NCI-H774 (cell line): Measurements from ENCODE around the gene MOB2.
A peak's percentile ranks its signal among the peaks of the same experiment; 100 is the strongest.
"Not testable (repeated sequence)": the region's sequence is repeated elsewhere in the genome, so short reads cannot be mapped to it uniquely, and the experiment has no call there.

Experiments
- DNase-seq: peaks from one replicate; lab custom pipeline; 2025; lab: John Stamatoyannopoulos, UW

The MOB2 gene

DNA sequence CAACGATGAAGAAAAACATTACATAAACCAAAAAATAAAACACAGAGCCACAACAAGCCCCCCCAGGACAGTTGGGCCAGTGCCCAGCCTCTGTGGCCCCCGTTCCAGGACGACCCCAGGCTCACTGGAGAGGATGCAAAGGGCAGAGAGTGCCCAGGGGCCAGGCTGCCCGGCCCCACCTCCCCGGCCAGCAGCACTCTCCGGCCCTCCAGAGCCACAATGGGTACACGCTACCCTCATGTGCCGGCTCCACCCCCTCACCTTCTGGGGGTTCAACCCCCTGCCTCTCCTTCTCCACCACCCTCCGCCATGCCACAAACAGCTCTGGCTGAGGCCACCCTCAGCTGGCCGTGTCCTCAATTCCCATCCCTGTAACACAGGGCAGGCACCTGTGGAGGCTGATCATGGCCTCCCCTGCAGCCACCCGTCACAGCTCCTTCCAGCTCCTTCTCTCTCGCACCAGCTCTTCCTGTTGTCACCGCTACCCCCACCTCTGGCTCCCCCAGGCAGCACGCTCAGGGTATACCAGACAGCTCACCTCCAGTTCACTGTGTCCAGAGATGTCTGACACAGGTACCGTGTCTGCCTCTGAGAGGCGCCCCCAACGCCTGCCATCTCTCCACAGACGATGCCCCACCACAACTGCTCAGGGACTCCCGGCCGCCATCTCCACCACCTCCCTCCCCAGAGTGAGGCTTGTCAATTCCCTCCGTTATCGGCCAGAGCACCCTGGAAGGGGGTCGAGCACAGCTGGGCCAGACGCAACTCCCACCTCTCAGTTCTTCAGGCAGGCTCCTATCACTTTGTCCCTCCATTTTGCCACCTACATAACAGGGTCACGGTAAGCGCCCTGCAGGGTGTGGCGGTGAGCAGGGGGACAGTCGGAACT lies 30.8 kb upstream of the MOB2 start:
- no peak for DNase-seq

DNA sequence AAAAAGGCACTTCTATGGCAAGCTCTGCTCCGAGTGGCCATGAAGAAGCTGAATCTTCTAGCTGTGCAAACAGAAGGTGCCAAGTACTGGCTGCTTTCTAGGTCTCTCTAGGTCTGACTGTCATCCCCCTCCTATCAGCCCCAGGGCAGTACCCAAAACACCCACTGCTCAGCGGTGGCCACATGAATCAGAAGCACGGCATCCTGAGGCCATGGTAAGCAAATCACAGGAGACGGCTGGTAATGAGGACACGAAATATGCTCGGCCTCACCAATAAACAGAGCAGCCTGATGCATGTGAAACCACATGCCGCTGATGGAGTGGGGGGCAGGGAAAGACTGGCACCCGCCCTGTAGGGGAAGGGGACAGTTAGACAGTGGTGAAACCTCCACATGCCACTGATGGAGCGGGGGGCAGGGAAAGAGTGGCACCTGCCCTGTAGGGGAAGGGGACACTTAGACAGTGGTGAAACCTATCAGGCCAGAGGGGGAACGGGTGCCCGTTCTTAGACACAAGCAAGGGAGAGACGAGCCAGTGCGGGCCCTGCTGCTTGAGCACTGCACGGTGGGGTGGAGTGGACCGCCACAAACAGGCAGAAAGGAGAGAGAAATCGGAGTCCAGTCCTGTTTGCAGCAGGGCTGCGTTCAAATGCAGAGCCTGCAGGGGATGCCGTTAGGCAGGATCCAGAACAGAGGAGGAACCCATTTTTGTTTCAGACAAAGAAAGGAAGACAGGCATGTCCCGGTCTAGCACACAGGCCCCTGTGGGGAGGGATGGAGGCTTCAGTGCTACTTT lies 29.9 kb upstream of the MOB2 start:
- DNase-seq, result no peak

DNA sequence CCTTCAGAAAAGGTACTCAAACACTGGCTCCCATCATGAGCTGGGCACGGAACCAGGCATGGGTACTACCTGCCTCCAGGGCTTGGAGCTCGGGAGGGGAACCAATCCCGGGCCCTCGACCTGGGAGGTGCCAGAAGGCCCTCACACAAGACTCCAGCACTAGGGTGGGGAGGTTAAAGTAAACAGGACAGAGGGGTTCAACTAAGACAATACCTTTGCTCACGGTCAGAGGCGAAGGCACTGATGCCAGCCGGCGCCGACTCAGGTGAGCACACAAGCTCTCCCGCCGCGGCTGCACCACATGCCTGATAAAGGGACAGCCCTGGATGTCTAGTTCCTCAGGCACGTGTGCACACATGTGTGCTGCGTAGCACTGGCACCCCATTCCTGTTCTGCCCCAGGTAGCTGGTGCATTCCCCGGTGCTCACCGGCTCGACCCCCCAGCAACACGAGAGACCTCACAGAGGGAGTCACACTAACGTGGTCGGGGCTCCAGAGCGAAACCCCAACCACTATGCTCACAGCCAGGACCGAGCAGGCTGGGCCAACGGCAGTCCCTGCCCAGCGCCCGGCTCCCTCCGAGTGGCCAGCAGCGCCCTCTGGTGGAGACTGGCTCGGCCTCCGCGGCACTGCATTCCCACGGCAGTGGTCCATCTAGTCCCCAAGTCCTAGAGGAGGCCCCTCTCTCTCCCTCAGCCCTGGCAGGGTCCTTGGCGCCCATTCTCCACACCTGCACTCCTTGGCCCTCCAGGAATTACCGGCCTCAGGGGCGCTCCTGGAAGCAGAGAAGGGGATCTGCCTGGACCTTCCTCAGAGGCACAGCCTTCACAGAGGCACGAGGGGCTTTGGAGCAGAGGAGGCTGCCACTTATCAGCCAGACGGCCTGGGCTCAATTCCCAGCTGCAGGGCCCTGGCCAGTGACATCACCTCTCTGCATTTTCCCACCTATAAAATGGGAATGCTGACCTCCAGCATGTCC lies 28.8 kb upstream of the MOB2 start:
- peak; percentile 36 for DNase-seq

DNA sequence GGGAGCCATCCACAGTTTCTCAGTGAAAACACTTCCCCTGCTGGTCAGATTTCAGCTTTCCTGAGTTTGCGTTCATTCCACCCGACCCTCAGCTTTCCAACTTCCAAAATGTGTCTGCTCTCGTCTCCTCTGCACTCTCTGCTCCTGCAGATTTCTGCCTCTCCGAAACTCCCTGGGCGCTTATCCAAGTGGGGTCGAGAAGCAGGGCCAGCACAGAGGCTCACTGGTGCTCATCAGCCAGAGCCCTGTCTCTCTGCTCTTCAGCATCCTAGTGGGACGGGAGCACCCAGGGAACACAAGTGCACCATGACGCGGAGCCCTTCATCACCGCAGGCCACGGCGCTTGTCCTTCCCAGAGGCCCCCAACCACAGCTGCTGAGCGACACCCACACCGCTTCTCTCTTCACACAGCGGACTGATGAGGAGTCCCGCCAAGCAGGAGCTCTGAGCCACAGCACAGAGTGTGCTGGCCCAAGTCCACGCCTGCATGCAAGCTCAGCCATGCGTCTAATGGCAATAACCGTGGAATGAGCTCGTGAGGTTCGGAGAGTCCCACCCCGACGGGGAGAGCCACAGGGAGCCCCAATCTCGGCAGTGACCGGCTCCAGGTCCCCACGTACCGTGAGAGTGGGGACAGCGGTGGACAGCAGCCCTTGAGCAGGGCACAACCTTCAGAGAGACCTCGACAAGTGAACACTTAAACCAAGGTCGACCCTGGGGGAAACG lies 27.9 kb upstream of the MOB2 start:
- DNase-seq, result no peak

DNA sequence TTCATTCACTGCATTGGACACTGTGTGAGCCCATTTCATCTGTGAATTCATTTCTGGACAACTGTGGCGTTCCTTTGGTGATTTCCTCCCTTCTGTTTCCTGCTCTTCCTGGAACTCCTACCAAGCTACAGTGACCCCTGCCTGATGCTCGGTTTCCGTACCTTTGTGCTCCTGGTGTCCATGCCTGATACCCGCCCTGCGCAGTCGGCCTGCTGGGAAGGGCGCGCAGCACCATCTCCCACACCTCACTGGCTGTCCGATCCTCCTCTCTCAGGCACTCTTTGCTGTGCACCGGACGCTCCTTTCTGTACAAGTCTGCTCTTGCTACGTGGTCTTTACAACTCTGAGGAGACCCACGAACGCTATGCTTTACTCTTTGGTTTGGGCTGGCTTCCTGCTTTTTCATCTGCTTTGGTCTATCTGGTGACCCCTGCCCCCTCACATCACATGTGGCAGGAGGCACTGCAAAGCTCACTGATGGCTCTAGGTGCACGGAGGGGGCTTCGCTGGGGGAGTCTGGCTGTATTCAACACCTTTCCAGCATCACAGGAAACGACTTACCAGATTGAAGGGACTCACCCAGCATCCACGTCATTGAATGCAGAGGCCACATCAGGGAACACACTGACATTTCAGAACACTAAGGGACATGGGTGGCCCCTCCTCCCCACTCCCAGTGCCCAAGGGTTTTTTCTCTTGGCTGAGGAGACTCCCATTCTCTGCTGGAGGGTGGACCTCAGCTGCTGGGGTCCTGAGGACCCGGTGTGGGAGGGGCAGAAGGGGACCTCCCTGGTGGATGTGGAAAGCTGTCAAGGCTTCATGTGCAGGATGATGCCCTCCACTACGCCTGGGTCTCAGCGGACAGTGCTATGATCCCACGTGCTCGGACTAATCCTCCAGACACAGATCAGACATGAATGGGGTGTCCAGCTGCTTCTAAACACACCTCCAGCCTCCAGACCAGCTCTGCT lies 27.0 kb upstream of the MOB2 start:
- no peak for DNase-seq

DNA sequence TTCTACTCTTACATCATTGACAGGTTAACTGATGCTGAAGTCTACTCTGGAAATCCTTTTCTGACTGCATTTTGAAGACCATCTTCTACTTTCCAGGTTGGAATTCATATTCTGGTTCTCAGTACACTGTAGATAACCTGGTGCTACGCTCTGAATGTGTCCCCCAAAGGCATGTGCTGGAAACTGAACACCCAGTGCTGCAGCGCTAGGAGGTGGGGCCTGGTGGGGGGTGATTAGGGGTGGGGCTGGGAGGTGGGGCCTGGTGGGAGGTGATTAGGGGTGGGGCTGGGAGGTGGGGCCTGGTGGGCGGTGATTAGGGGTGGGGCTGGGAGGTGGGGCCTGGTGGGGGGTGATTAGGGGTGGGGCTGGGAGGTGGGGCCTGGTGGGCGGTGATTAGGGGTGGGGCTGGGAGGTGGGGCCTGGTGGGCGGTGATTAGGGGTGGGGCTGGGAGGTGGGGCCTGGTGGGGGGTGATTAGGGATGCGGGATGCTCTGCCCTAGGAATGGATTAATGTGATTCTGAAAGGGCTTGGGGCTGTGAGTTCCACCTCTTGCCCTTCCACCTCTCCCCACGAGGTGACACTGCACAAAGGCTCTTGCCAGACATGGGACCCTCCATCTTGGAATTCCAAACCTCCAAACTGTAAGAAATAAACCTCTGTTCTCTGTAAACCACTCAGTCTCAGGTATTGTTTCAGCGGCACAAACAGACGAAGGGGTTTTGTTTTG lies 26.1 kb upstream of the MOB2 start:
- DNase-seq, result not testable (repeated sequence)

DNA sequence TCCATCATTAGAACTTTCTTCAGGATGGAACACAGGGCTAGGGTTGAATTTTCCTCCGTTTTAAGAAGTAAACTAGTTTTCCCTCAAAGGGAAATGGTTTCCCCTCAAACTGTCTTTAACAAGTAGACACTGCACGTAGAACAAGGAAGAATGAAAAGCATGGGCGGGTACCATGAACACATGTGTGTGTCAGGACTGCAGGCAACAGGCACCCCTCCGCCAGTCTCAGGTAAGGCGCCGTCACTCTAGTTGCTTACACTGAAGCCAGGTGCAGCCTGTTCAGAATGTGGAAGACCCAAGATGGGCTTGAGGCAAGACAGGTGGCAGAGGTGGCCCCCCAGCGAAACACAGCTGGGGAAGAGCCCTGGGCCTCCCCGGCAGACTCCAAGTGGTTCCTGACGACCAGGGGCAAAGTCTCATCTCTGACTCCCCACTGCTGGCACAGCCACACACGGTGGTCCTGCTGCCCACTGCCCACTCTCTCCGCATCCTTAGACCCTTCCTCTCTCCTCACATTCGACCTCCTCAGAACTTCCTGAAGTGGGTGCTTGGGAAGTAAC lies 25.4 kb upstream of the MOB2 start:
- no peak for DNase-seq

DNA sequence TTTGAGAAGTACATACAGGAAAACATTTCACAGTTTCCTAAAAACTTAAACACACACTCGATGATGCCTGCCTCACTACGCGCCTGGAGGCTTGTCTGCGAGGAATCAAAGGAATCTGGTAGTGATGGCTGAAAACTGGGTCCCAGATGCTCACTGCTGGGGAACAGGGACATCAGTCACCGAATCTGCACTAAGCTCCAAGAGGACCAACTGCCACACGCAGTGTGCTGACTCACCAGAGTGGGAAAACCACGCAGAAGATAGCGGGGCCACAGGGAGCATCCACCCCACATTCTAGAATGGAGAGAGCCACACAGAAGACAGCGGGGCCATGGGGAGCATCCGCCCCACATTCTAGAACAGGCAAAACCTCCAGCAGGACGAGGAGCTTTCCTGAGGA lies 24.3 kb upstream of the MOB2 start:
- DNase-seq, result no peak

DNA sequence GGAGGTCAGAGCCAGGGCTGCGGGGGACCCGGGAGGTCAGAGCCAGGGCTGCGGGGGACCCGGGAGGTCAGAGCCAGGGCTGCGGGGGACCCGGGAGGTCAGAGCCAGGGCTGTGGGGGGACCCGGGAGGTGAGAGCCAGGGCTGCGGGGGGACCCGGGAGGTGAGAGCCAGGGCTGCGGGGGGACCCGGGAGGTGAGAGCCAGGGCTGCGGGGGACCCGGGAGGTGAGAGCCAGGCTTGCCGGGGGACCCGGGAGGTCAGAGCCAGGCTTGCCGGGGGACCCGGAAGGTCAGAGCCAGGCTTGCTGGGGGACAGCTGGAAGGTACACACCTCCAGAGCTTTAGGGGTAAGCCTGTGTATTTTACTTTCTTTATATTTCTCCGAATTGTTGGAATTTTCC lies 23.8 kb upstream of the MOB2 start:
- DNase-seq, result not testable (repeated sequence)

DNA sequence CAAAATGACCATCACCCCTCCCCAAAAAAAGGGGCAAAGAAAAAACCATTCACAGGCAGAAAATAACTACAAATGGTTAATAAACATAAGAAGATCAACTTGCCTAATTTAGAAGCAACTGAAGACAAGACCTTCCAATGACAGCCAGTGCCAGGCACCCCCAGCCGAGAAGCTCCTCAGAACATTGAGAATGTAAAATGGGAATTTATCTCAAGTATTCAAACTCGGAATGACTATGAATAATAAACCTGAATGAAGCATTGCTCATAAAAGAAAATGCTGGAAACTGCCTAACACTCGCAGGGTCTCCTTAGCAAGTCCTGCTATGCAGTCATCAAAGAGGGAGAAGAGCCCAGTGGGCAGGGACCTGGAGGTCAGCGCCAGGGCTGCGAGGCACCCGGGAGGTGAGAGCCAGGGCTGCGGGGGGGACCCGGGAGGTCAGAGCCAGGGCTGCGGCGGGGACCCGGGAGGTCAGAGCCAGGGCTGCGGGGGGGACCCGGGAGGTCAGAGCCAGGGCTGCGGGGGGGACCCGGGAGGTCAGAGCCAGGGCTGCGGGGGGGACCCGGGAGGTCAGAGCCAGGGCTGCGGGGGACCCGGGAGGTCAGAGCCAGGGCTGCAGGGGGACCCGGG lies 23.2 kb upstream of the MOB2 start:
- DNase-seq, result no peak

DNA sequence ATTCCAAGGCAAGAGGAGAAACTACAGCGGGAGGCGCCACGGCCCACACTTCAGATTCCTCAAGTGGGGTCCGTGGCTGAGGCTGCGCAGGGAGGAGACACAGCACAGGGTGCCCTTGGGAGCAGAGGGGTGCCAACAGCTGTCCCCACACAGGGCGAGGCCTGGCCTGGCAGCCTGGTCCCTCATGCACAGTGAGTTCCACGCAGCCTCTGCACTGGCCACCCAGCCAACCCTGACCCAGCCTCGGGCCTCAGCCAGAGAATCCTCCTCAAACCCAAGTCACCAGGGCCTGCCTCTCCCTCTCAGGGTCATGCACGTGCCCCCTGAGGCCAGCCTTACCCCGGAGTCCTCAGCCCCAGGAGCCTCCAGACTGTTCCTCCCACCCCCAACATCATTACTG lies 22.4 kb upstream of the MOB2 start:
- DNase-seq, result no peak

DNA sequence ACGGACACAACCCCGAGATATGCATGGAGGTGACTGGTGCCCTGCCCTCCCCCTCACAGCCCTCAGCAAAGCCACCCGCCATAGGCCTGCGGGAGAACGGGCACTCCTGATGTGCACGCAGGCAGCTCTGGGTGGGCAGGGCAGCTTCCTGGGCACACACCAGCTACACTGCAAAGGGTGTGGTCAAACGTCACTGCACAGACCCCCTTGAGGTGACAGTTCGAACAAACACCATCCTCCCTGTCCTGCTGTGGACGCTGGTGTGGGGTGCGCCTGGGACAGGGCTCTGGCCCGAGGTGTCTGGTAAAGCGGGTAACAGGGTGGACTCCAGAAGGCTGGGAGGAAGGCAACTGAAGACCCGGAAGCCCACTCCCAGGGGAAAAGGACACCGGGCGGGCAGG lies 21.9 kb upstream of the MOB2 start:
- no peak for DNase-seq

DNA sequence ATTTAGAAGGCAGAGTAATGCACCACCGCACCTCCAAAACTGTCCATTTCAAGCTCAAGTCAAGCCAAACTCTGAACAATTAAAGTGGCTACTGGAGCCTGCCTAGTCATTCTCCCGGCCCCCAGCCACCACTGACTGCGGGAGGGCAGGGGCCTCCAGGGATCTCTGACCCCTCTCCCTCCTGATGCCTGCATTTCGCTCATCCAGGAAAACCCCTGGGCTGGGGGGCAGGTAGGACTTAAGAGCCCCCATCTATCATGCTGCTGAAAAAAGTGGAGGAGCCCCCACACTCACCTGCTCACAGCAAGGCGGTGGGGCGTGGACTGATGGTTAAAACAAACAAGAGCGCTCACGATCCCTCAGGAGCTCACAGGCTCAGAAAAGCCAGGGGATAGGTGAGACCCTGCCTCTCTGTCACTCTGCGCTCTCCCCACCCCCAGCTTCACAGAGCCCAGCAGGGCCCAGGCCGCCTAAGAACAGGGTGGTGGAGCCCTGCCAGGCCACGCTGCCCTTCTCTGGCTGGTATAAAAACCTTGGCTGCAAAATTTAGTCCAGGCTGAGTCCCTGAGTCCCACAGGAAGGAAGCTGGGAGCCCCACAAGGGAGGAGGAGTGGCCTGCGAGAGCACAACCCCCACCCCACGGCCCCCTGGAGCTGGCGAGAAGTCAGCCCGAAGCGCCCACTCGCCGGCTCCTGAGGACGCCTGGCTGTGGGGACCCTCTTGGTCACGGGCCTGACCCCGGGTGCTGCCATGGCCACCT lies 21.0 kb upstream of the MOB2 start:
- no peak for DNase-seq

DNA sequence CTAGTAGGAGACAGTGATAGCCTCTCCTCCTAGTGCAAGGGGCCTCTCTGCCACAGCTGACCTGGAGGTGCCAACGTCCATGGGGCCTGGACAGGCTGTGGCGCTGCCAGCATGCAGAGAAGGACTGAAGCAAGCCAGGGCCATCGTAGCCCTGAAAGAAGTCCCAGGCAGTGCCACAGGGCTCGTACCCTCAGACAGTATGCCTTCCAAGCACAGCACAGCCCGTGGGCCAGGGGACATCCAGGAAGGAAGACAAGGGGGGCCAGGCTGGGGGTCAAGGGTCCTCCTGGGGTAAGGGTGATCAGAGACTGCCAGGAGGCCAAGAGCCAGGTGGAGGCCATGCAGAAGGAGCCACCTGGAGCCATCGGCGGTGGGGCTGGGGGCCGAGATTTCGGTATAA lies 20.4 kb upstream of the MOB2 start:
- DNase-seq, result no peak

DNA sequence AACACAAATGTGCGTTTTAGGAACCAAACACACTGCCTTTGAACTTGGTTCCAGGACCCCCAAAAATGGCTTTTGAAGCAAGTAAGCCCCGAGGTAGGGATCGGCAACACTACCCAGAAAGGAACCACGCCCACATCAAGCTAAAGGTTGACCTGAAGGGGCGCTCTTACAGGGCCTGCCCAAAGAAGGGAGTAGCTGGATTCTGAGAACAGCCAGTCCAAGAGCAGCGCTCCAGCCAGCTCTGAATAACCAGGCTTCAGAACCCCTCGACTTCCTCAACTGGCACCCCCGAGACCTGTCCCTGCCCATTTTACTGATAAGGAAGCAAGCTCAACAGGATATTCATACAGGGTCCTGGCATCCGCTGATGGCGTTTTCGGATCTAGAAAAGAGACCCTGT lies 18.9 kb upstream of the MOB2 start:
- DNase-seq, result no peak

DNA sequence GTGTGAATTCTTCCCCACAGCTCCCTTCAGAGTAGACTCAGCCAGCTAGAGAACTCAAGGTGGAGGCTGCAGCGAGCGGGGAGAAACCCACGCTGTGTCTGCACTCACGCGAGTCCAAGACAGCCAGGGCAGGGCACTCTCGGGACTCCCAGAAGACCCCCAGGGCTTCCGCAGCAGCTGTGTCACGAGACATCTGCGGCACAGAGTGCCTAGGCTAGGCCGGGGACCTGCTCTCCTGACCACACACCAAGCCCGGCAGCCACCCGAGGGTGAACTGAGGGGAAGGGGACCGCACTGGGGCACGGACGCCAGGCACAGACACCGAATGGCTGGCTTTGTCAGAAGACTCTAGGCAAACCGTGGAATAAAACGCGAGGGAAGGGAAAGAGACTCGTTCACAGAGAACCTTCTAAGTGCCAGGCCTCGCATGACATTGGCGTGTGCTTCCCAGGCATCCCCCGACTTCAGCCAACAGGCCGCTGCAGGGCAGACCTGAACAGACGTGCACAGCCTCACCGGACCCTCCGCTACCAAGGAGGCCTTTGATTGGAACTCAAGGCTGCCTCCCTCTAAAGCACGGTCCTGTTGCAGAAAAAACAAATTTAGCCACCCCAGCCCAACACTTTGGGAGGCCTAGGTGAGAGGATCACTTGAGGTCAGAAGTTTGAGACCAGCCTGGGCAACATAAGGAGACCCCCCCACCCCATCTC lies 18.2 kb upstream of the MOB2 start:
- no peak for DNase-seq

DNA sequence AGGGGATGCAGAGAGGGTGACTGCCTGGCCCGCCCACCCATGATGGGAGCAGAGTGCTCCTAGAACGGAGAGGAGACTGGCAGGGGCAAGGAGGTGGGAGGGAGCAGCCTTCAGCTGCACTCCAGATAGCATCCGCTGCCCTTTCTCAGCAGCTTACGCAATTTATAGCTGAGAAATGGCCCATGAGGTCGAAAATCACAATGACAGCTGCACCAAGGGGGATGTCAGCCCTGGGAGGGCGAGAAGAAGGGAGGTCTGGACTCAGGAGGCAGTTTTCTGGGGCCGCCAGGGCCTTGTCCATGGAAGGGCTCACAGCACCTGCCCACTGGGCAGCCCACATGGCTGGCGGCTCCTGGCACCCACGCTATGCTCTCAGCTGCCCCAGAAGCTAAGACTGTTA lies 17.6 kb upstream of the MOB2 start:
- DNase-seq, result no peak
